Measurements from ENCODE around the gene ZEB1. TPM values are rescaled to one million over a fixed set of nuclear protein-coding genes. Genes with fewer than 3 reads are reported as not detected.

The ZEB1 gene
- total RNA-seq, 1 donor from 2014 or later = 63.1 TPM

- H3K9me3 Mint-ChIP-seq (ENCODE audit: low read depth) = peaks cover 16% of the 10 kb centered on the region
- TF ChIP-seq CTCF (IDR thresholded peaks at IDR 0.05) = no peak
- peaks cover 7% of the 10 kb centered on the region for H3K36me3 Mint-ChIP-seq (ENCODE audit: low read depth)
- DNase-seq (ENCODE audit: low spot score) = no peak
- H3K27me3 Mint-ChIP-seq (ENCODE audit: low read depth) = no peaks in the 10 kb centered on the region
- peaks cover under 1% of the 10 kb centered on the region for H3K4me1 Mint-ChIP-seq (ENCODE audit: low read depth)
- no peak overlapping the region for H3K27ac Mint-ChIP-seq (ENCODE audit: unreplicated experiment)
- no peak overlapping the region for H3K4me3 Mint-ChIP-seq (ENCODE audit: unreplicated experiment)
Observed at GRCh38 chr10:31278279-31278941, 40.6 kb upstream of the ZEB1 start.

GRCh38 chr10:31280972-31281371, 38.0 kb upstream of the ZEB1 start:
- TF ChIP-seq CTCF (IDR thresholded peaks at IDR 0.05) = no peak
- H3K9me3 Mint-ChIP-seq (ENCODE audit: low read depth) = peaks cover 16% of the 10 kb centered on the region
- no peaks in the 10 kb centered on the region for H3K4me1 Mint-ChIP-seq (ENCODE audit: low read depth)

GRCh38 chr10:31288001-31288400, 31.0 kb upstream of the ZEB1 start:
- Mint-ChIP-seq H3K27me3 (ENCODE audit: low read depth) (no peaks in the 10 kb centered on the region), H3K36me3 (ENCODE audit: low read depth) (no peaks in the 10 kb centered on the region), H3K4me3 (ENCODE audit: unreplicated experiment) (no peak overlapping the region), H3K9me3 (ENCODE audit: low read depth) (no peaks in the 10 kb centered on the region), H3K4me1 (ENCODE audit: low read depth) (no peaks in the 10 kb centered on the region), H3K27ac (ENCODE audit: unreplicated experiment) (no peak overlapping the region)
- TF ChIP-seq CTCF (IDR thresholded peaks at IDR 0.05) = no peak
- no peak for DNase-seq (ENCODE audit: low spot score)

More at GRCh38 chr10:31280972-31281371, 38.0 kb upstream of the ZEB1 start:
- peaks cover 7% of the 10 kb centered on the region for H3K36me3 Mint-ChIP-seq (ENCODE audit: low read depth)
- no peak overlapping the region for H3K27ac Mint-ChIP-seq (ENCODE audit: unreplicated experiment)
- no peak overlapping the region for H3K4me3 Mint-ChIP-seq (ENCODE audit: unreplicated experiment)
- DNase-seq (ENCODE audit: low spot score) = no peak
- H3K27me3 Mint-ChIP-seq (ENCODE audit: low read depth) = no peaks in the 10 kb centered on the region

- Mint-ChIP-seq H3K4me1 (ENCODE audit: low read depth) (no peaks in the 10 kb centered on the region), H3K27me3 (ENCODE audit: low read depth) (no peaks in the 10 kb centered on the region), H3K27ac (ENCODE audit: unreplicated experiment) (no peak overlapping the region), H3K4me3 (ENCODE audit: unreplicated experiment) (no peak overlapping the region), H3K9me3 (ENCODE audit: low read depth) (no peaks in the 10 kb centered on the region), H3K36me3 (ENCODE audit: low read depth) (no peaks in the 10 kb centered on the region)
- DNase-seq (ENCODE audit: low spot score) = no peak
- no peak for TF ChIP-seq CTCF (IDR thresholded peaks at IDR 0.05)
Observed at GRCh38 chr10:31288962-31289361, 30.1 kb upstream of the ZEB1 start.

- Mint-ChIP-seq H3K9me3 (ENCODE audit: low read depth) (no peaks in the 10 kb centered on the region), H3K27me3 (ENCODE audit: low read depth) (no peaks in the 10 kb centered on the region), H3K4me3 (ENCODE audit: unreplicated experiment) (no peak overlapping the region), H3K36me3 (ENCODE audit: low read depth) (no peaks in the 10 kb centered on the region), H3K4me1 (ENCODE audit: low read depth) (no peaks in the 10 kb centered on the region), H3K27ac (ENCODE audit: unreplicated experiment) (no peak overlapping the region)
- TF ChIP-seq CTCF (IDR thresholded peaks at IDR 0.05) = no peak
- DNase-seq (ENCODE audit: low spot score) = no peak
Observed at GRCh38 chr10:31290386-31290785, 28.6 kb upstream of the ZEB1 start.
